Measurements from ENCODE around the gene TPTE2.
"Not testable (repeated sequence)": the region's sequence is repeated elsewhere in the genome, so short reads cannot be mapped to it uniquely, and the experiment has no call there.

GRCh38 chr13:19422236-19422635, 139.1 kb downstream of the TPTE2 start:
- TF ChIP-seq CTCF (optimal IDR thresholded peaks at IDR 0.05 in 1 of 3, IDR thresholded peaks at IDR 0.05 in 1 of 3, conservative IDR thresholded peaks at IDR 0.05 in 1 of 3; ENCODE audit: extremely low read depth in 1 of 3, insufficient read depth in 2 of 3, low read length in 3 of 3); EZH2 (IDR thresholded peaks at IDR 0.05; ENCODE audit: low read length): not testable (repeated sequence)

Measured in keratinocyte (primary cell).